Endothelial cell (in vitro differentiated cells): ENCODE results near the gene KCNJ14. TPM values are rescaled to one million over a fixed set of nuclear protein-coding genes. Genes with fewer than 3 reads are reported as not detected.

Source experiments
- DNase-seq: peaks from one replicate; pipeline ENCODE4 v3.0.0; 2021; ENCODE audit warnings: low spot score
- H3K27ac Mint-ChIP-seq: one replicate; pipeline ENCODE4 v1.8.0; 2021; ENCODE audit warnings: mixed read lengths, inconsistent platforms; ENCODE audit not compliant: unreplicated experiment
- H3K27me3 Mint-ChIP-seq: one replicate; pipeline ENCODE4 v1.8.0; 2021; ENCODE audit warnings: mild to moderate bottlenecking, moderate library complexity, mixed read lengths, inconsistent platforms; ENCODE audit not compliant: unreplicated experiment
- H3K36me3 Mint-ChIP-seq: one replicate; pipeline ENCODE4 v1.8.0; 2021; ENCODE audit warnings: mild to moderate bottlenecking, low read depth, mixed read lengths, inconsistent platforms; ENCODE audit not compliant: unreplicated experiment
- H3K4me1 Mint-ChIP-seq: one replicate; pipeline ENCODE4 v1.8.0; 2021; ENCODE audit warnings: mild to moderate bottlenecking, mixed read lengths, inconsistent platforms; ENCODE audit not compliant: unreplicated experiment
- H3K4me3 Mint-ChIP-seq: one replicate; pipeline ENCODE4 v1.8.0; 2021; ENCODE audit warnings: mild to moderate bottlenecking, mixed read lengths, inconsistent platforms; ENCODE audit not compliant: unreplicated experiment
- H3K9me3 Mint-ChIP-seq: one replicate; pipeline ENCODE4 v1.8.0; 2021; ENCODE audit warnings: mixed read lengths, inconsistent platforms; ENCODE audit not compliant: unreplicated experiment
- CTCF ChIP-seq: fragments of 200-600 bp; sonication (generic); IDR thresholded peaks from one replicate; pipeline ENCODE4 v1.5.0; 2021; ENCODE audit warnings: antibody characterized with exemption; ENCODE audit not compliant: unreplicated experiment
- total RNA-seq: library from RNA; stranded (reverse); fragmentation: NEBNext Ultra II Directional; extraction: Animal tissue kit (Norgen Biotek cat#: 25700); gene quantifications from one replicate; pipeline ENCODE4 v1.2.1, GENCODE V29; 2021; ENCODE audit not compliant: unreplicated experiment

Gene KCNJ14
- total RNA-seq, 1 donor from 2014 or later: 0.95 TPM

DNA sequence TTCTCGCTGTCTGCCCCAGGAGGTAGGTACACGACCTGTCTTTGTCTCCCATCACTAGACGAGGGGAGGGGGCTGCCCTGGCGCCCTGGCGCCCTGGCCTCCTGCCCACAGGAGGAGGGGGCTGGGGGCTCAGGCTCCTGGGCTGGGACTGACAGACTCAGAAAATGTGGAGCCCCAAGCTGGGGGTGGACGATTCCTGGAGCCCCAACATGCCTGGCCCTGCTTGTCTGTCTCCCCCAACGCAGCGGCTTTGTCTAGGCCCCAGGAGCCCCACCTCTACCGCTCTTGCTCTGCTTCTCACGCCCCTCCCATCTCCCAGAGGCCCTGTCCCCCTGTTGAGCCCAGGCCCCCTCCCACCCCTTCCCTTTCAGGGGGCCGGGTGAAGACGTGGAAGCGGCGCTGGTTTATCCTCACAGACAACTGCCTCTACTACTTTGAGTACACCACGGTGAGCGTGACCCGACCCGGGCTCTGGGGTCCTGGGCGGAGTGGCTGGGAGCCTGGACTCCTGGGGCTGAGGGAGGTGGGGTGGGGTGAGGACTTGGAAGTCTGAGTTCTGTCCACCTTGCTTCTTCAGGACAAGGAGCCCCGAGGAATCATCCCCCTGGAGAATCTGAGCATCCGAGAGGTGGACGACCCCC lies 22.4 kb downstream of the KCNJ14 start:
- Mint-ChIP-seq H3K4me3 (no peak overlapping the region), H3K27ac (no peak overlapping the region), H3K36me3 (peaks cover 31% of the 10 kb centered on the region), H3K9me3 (no peaks in the 10 kb centered on the region), H3K27me3 (peaks cover 40% of the 10 kb centered on the region), H3K4me1 (peaks cover 9% of the 10 kb centered on the region)
- DNase-seq: no peak
- TF ChIP-seq CTCF: no peak

DNA sequence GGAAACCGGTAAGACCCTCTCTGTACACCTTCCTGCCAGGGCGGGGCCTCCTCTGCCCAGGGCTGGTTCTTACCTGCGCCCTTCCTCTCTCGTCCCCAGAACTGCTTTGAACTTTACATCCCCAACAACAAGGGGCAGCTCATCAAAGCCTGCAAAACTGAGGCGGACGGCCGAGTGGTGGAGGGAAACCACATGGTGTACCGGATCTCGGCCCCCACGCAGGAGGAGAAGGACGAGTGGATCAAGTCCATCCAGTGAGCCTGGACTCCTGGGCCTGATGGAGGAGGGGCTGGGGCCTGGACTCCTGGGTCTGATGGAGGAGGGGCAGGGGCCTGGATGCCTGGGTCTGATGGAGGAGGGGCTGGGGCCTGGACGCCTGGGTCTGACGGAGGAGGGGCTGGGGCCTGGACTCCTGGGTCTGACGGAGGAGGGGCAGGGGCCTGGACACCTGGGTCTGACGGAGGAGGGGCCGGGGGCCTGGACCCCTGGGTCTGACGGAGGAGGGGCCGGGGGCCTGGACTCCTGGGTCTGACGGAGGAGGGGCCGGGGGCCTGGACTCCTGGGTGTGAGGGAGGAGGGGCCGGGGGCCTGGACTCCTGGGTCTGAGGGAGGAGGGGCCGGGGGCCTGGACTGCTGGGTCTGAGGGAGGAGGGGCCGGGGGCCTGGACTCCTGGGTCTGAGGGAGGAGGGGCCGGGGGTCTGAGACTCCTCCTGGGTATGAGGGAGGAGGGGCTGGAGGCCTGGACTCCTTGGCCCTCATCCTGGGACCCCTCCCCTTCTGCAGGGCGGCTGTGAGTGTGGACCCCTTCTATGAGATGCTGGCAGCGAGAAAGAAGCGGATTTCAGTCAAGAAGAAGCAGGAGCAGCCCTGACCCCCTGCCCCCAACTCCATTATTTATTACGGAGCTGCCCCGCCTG lies 23.2 kb downstream of the KCNJ14 start:
- Mint-ChIP-seq H3K27me3 (peaks cover 38% of the 10 kb centered on the region), H3K9me3 (no peaks in the 10 kb centered on the region), H3K4me3 (no peak overlapping the region), H3K27ac (no peak overlapping the region), H3K4me1 (peaks cover 11% of the 10 kb centered on the region), H3K36me3 (peaks cover 23% of the 10 kb centered on the region)
- no peak for DNase-seq
- no peak for TF ChIP-seq CTCF

GRCh38 chr19:48479686-48480085 lies 24.3 kb downstream of the KCNJ14 start:
- Mint-ChIP-seq H3K4me3 (peak overlapping the region; percentile 72), H3K4me1 (peaks cover 19% of the 10 kb centered on the region), H3K27ac (peak overlapping the region; percentile 52), H3K9me3 (no peaks in the 10 kb centered on the region), H3K36me3 (peaks cover 18% of the 10 kb centered on the region), H3K27me3 (peaks cover 37% of the 10 kb centered on the region)
- DNase-seq: no peak
- no peak for TF ChIP-seq CTCF

DNA sequence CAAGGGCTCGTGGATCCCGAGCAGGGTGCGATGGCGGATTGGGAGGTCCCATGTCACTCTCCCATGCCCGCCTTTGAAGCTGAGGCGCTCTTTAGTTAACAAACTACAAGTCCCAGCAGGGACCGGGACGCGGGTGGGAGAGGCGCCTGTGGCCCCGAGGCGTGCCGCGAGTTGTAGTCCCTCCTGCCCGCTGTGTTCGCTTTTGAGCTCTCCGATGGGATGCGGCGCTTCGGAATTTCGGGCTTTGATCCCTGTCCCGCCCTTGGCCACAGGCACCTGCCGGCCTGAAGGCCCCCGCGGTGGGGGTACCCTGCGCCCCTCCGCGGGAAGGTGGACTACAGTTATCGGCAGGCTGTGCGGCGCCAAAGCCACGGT lies 24.8 kb downstream of the KCNJ14 start:
- Mint-ChIP-seq H3K4me3 (no peak overlapping the region), H3K27me3 (peaks cover 35% of the 10 kb centered on the region), H3K9me3 (no peaks in the 10 kb centered on the region), H3K4me1 (peaks cover 18% of the 10 kb centered on the region), H3K36me3 (peaks cover 16% of the 10 kb centered on the region), H3K27ac (peak overlapping the region; percentile 5)
- TF ChIP-seq CTCF: no peak
- no peak for DNase-seq
